Activated T-helper 1 cell treated with anti-CD3 and anti-CD28 coated beads, Interleukin-12 subunit alpha, Interleukin-12 subunit beta, Interleukin-2, Interleukin-4 antibody, amounts not matched to agents 30 ng/mL and 10 ng/mL and 1 ng/mL, durations not matched to agents 14 hours and 24 hours and 36 hours (primary cell): ENCODE results near the gene SERTAD1. TPM values are rescaled to one million over a fixed set of nuclear protein-coding genes. Genes with fewer than 3 reads are reported as not detected.

ENCODE experiments used
- DNase-seq: peaks from one replicate; pipeline ENCODE4 v3.0.0; 2021; ENCODE audit warnings: low spot score
- H3K27ac Mint-ChIP-seq: one replicate; pipeline ENCODE4 v1.8.0; 2021; ENCODE audit warnings: mild to moderate bottlenecking, mixed read lengths
- H3K27me3 Mint-ChIP-seq: one replicate; pipeline ENCODE4 v1.8.0; 2022; ENCODE audit warnings: mild to moderate bottlenecking, moderate library complexity, mixed read lengths; ENCODE audit not compliant: insufficient read depth
- H3K36me3 Mint-ChIP-seq: one replicate; pipeline ENCODE4 v1.8.0; 2021; ENCODE audit warnings: low read depth, mixed read lengths
- H3K4me1 Mint-ChIP-seq: one replicate; pipeline ENCODE4 v1.8.0; 2021; ENCODE audit warnings: low read depth, mixed read lengths
- H3K4me3 Mint-ChIP-seq: one replicate; pipeline ENCODE4 v1.8.0; 2021; ENCODE audit warnings: mild to moderate bottlenecking, moderate library complexity, mixed read lengths
- H3K9me3 Mint-ChIP-seq: one replicate; pipeline ENCODE4 v1.8.0; 2021; ENCODE audit warnings: mixed read lengths
- intact Hi-C: fragments of 100-400 bp; cut with micrococcal nuclease; formaldehyde crosslinking; loops from one replicate; pipeline ENCODE4 v1.15.1; 2024
- total RNA-seq: library from RNA; stranded (reverse); gene quantifications from 2 replicates; pipeline ENCODE4 v1.2.3, GENCODE V29; 2022

The SERTAD1 gene
- 18.3 and 19.4 TPM in 2 replicates for total RNA-seq

GRCh38 chr19:40425450-40426287 lies at the start of gene SERTAD1:
Gene SERTAD1, minus strand, starts transcription at chr19:40425992. Its CDS starts 2,446 bp downstream, at chr19:40423546.
- no peaks in the 10 kb centered on the region for H3K9me3 Mint-ChIP-seq
- H3K36me3 Mint-ChIP-seq: peaks cover 9% of the 10 kb centered on the region
- H3K27me3 Mint-ChIP-seq: peaks cover 2% of the 10 kb centered on the region
- peak within 1 kb of the TSS; percentile 99 for H3K27ac Mint-ChIP-seq
- intact Hi-C loops: loop anchor here (1.0 to 2.0 kb wide), 8 partner anchors 9 to 353 kb away; partner anchors contain the start of genes AKT2, BLVRB, C19orf47 and PLD3
- DNase-seq: peak; percentile 100
- H3K4me3 Mint-ChIP-seq: peak within 1 kb of the TSS; percentile 93
- H3K4me1 Mint-ChIP-seq: peaks cover 7% of the 10 kb centered on the region

- H3K4me1 Mint-ChIP-seq: no peaks in the 10 kb centered on the region
- H3K36me3 Mint-ChIP-seq: no peaks in the 10 kb centered on the region
- no peak for DNase-seq
- no peak overlapping the region for H3K27ac Mint-ChIP-seq
- H3K4me3 Mint-ChIP-seq: no peak overlapping the region
- intact Hi-C loops: no loop called here
- no peaks in the 10 kb centered on the region for H3K9me3 Mint-ChIP-seq
- H3K27me3 Mint-ChIP-seq: peaks cover 2% of the 10 kb centered on the region
Measured at GRCh38 chr19:40474737-40475136, 48.9 kb upstream of the SERTAD1 start.

- peaks cover 19% of the 10 kb centered on the region for H3K27me3 Mint-ChIP-seq
- intact Hi-C loops: no loop called here
Measured at GRCh38 chr19:40472516-40472915, 46.7 kb upstream of the SERTAD1 start.

GRCh38 chr19:40471111-40471510 lies 45.3 kb upstream of the SERTAD1 start:
- no peaks in the 10 kb centered on the region for H3K9me3 Mint-ChIP-seq
- H3K36me3 Mint-ChIP-seq: peaks cover 6% of the 10 kb centered on the region
- no peak for DNase-seq
- peaks cover 7% of the 10 kb centered on the region for H3K4me1 Mint-ChIP-seq
- H3K4me3 Mint-ChIP-seq: no peak overlapping the region
- intact Hi-C loops: no loop called here
- H3K27ac Mint-ChIP-seq: no peak overlapping the region
- peaks cover 25% of the 10 kb centered on the region for H3K27me3 Mint-ChIP-seq

More at GRCh38 chr19:40472516-40472915, 46.7 kb upstream of the SERTAD1 start:
- Mint-ChIP-seq H3K9me3 (no peaks in the 10 kb centered on the region), H3K36me3 (no peaks in the 10 kb centered on the region), H3K4me1 (no peaks in the 10 kb centered on the region), H3K4me3 (no peak overlapping the region), H3K27ac (no peak overlapping the region)
- no peak for DNase-seq

- Mint-ChIP-seq H3K9me3 (no peaks in the 10 kb centered on the region), H3K27me3 (peaks cover 29% of the 10 kb centered on the region), H3K4me3 (no peak overlapping the region), H3K4me1 (peaks cover 25% of the 10 kb centered on the region), H3K36me3 (peaks cover 6% of the 10 kb centered on the region), H3K27ac (no peak overlapping the region)
- intact Hi-C loops: loop anchor here (10.0 kb wide), 1 partner anchor 246 kb away; the partner anchor contains the start of genes COQ8B and ITPKC
- DNase-seq: no peak
Measured at GRCh38 chr19:40469011-40469410, 43.2 kb upstream of the SERTAD1 start.

- Mint-ChIP-seq H3K4me1 (peaks cover 28% of the 10 kb centered on the region), H3K4me3 (peak within 1 kb of the TSS; percentile 77), H3K9me3 (no peaks in the 10 kb centered on the region), H3K27ac (peak within 1 kb of the TSS; percentile 92), H3K27me3 (peaks cover 29% of the 10 kb centered on the region), H3K36me3 (peaks cover 6% of the 10 kb centered on the region)
- no peak for DNase-seq
- intact Hi-C loops: loop anchor here (1.0 to 10.0 kb wide), 2 partner anchors 248 to 283 kb away; partner anchors contain the start of genes ACTMAP, COQ8B and ITPKC
Measured at GRCh38 chr19:40466985-40467734, 41.4 kb upstream of the SERTAD1 start, which contains the start of gene SPTBN4. Gene SPTBN4, plus strand, starts transcription at chr19:40467001. Its CDS starts 5,621 bp downstream, at chr19:40472622.

- Mint-ChIP-seq H3K4me1 (peaks cover 28% of the 10 kb centered on the region), H3K36me3 (peaks cover 6% of the 10 kb centered on the region), H3K27me3 (peaks cover 29% of the 10 kb centered on the region), H3K4me3 (peak overlapping the region; percentile 77), H3K27ac (peak overlapping the region; percentile 92), H3K9me3 (no peaks in the 10 kb centered on the region)
- intact Hi-C loops: loop anchor here (1.0 to 10.0 kb wide), 2 partner anchors 248 to 284 kb away; partner anchors contain the start of genes ACTMAP, COQ8B and ITPKC
- DNase-seq: peak; percentile 14
Measured at GRCh38 chr19:40466219-40466984, 40.6 kb upstream of the SERTAD1 start.

- H3K4me3 Mint-ChIP-seq: peak within 1 kb of the TSS; percentile 77
- peaks cover 27% of the 10 kb centered on the region for H3K27me3 Mint-ChIP-seq
- DNase-seq: peak; percentile 99
- peak within 1 kb of the TSS; percentile 92 for H3K27ac Mint-ChIP-seq
- no peaks in the 10 kb centered on the region for H3K9me3 Mint-ChIP-seq
- intact Hi-C loops: loop anchor here (1.0 to 10.0 kb wide), 12 partner anchors 21 to 494 kb away; partner anchors contain the start of genes ACTMAP, AKT2, C19orf47 and COQ8B
- H3K36me3 Mint-ChIP-seq: peaks cover 6% of the 10 kb centered on the region
- peaks cover 28% of the 10 kb centered on the region for H3K4me1 Mint-ChIP-seq
Measured at GRCh38 chr19:40465557-40466218, 39.9 kb upstream of the SERTAD1 start, which contains the start of gene BLVRB. Gene BLVRB, minus strand, starts transcription at chr19:40465745. Its CDS starts 57 bp downstream, at chr19:40465688.

GRCh38 chr19:40465025-40465556 lies 39.3 kb upstream of the SERTAD1 start:
- peak; percentile 10 for DNase-seq
- H3K4me3 Mint-ChIP-seq: peak overlapping the region; percentile 77

GRCh38 chr19:40464059-40465024 lies 38.5 kb upstream of the SERTAD1 start:
- Mint-ChIP-seq H3K36me3 (peaks cover 6% of the 10 kb centered on the region), H3K9me3 (no peaks in the 10 kb centered on the region), H3K4me1 (peaks cover 28% of the 10 kb centered on the region), H3K4me3 (peak overlapping the region; percentile 77), H3K27ac (no peak overlapping the region), H3K27me3 (peaks cover 27% of the 10 kb centered on the region)
- peak; percentile 56 for DNase-seq
- intact Hi-C loops: loop anchor here (1.0 to 10.0 kb wide), 11 partner anchors 20 to 493 kb away; partner anchors contain the start of genes AKT2, C19orf47, COQ8B and ITPKC

More at GRCh38 chr19:40465025-40465556, 39.3 kb upstream of the SERTAD1 start:
- intact Hi-C loops: loop anchor here (1.0 to 10.0 kb wide), 11 partner anchors 21 to 494 kb away; partner anchors contain the start of genes AKT2, C19orf47, COQ8B and ITPKC
- Mint-ChIP-seq H3K4me1 (peaks cover 28% of the 10 kb centered on the region), H3K27me3 (peaks cover 27% of the 10 kb centered on the region), H3K27ac (peak overlapping the region; percentile 92), H3K36me3 (peaks cover 6% of the 10 kb centered on the region), H3K9me3 (no peaks in the 10 kb centered on the region)
